Pancreas (tissue), 10 donors: ENCODE data around the gene RND1. TPM values are rescaled to one million over a fixed set of nuclear protein-coding genes. Genes with fewer than 3 reads are reported as not detected.

ENCODE experiments used
- ATAC-seq, 4 donors: fragments of 200-7000 bp; cut with Tn5 transposase; one replicate each; pipeline versions ENCODE4 v1.8.0 to v1.9.1; 2020; ENCODE audit warnings: mild to moderate bottlenecking in 4 of 4, moderate library complexity in 4 of 4
- DNase-seq, 6 donors: peaks; one replicate each; pipeline ENCODE4 v3.0.0-alpha.2; 2020
- FAIRE-seq: peaks from 2 replicates; lab custom pipeline; 2012; peaks lifted over from hg19 to GRCh38; lab: Jason Lieb, UNC
- H3K27ac ChIP-seq, 4 donors: fragments of 200-600 bp; sonication (generic); 1 replicate in 3 of 4; 2 replicates in 1 of 4; pipeline versions ENCODE4 v1.5.0 to v1.8.0; 2020
- H3K27me3 ChIP-seq, 4 donors: fragments of 200-600 bp; one replicate each; pipeline ENCODE4 v1.8.0; 2021
- H3K36me3 ChIP-seq, 3 donors: fragments of 200-600 bp; sonication (generic) in 1 of 3; one replicate each; pipeline versions ENCODE4 v1.5.0 to v1.8.0; 2020 to 2021
- H3K4me1 ChIP-seq, 3 donors: fragments of 200-600 bp; one replicate each; pipeline ENCODE4 v1.8.0; 2021
- H3K4me3 ChIP-seq, 4 donors: fragments of 200-600 bp; sonication (generic) in 2 of 4; one replicate each; pipeline versions ENCODE4 v1.5.0 to v1.8.0; 2020 to 2021
- H3K9me3 ChIP-seq, 4 donors: fragments of 200-600 bp; one replicate each; pipeline ENCODE4 v1.8.0; 2021
- WGBS, 2 donors: extraction: QIAGEN DNeasy Blood & Tissue Kit; methylation state at CpG; one replicate each; pipeline ENCODE4 v1.1.7; 2013; 5-methylcytosine and 5-hydroxymethylcytosine counted together
- intact Hi-C, 3 donors: fragments of 100-400 bp; cut with DNase I; formaldehyde crosslinking; loops; one replicate each; pipeline versions ENCODE4 v1.11.1 to v1.14.2; 2022
- polyA plus RNA-seq, 2 donors: library from polyadenylated mRNA; stranded (reverse); fragments of 200-250 nt; gene quantifications; one replicate each; pipeline ENCODE4 v1.2.3, GENCODE V29; 2013
- total RNA-seq, 6 donors: library from RNA; stranded (reverse); fragmentation: NEBNext Ultra II Directional in 4 of 6; extraction: Animal tissue kit (Norgen Biotek cat#: 25700) in 4 of 6; gene quantifications; one replicate each; pipeline versions ENCODE4 v1.2.1 to v1.2.4, GENCODE V29; 2021 to 2023
- TF ChIP-seq, protein P1 (sequence below), 4 donors: fragments of 200-600 bp; sonication (generic) in 3 of 4; IDR thresholded peaks; one replicate each; pipeline versions ENCODE4 v1.5.0 to v1.8.0; 2021; ENCODE audit warnings: antibody characterized with exemption in 4 of 4
- donor health status: healthy with polysubstance abuse.
- donor health status: DM: no; HTN: no; CAD: no; lungs with moderate emphysema.
- donor health status: DM: no; HTN: no; CAD: no.
- donor health status: control.
- donor health status: control.
- donor health status: Bipolar disorder and iron deficiency.
- donor health status: DM: yes; HTN: yes; CAD: no.
- donor health status: DM: no; HTN: no; CAD: no.
- donor health status: DM: no; HTN: no; CAD: no.
- donor health status: DM: yes; HTN: yes; CAD: no.

The RND1 gene
- total and polyA plus RNA-seq, 8 donors: 0.74 to 6.3 (median 2.1) TPM

DNA sequence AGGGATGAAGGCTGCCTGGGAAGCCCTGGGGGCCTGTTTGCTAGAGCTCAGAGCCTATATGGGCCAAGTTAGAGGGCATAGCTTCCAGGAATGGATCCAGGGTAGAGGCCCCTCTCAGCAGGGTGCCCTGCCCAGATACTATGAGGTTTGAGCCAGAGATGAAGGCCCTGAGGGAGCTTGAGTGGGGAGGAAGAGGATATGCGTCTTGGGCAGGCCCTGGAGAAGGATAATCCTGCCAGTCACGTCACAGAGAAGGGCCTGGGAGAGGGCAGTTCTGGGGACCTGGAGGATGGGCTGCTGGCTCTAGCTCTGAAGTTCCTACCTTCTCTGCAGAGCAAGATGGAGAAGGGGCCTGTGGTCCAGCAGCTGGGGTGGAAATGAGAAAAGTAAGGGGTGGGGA is 53.3 kb downstream of the RND1 start:
- WGBS, 2 donors: 74% methylated on average over 2 of the region's 2 CpGs
- intact Hi-C loops: no loop called here
- H3K27ac ChIP-seq: no peak overlapping the region

DNA sequence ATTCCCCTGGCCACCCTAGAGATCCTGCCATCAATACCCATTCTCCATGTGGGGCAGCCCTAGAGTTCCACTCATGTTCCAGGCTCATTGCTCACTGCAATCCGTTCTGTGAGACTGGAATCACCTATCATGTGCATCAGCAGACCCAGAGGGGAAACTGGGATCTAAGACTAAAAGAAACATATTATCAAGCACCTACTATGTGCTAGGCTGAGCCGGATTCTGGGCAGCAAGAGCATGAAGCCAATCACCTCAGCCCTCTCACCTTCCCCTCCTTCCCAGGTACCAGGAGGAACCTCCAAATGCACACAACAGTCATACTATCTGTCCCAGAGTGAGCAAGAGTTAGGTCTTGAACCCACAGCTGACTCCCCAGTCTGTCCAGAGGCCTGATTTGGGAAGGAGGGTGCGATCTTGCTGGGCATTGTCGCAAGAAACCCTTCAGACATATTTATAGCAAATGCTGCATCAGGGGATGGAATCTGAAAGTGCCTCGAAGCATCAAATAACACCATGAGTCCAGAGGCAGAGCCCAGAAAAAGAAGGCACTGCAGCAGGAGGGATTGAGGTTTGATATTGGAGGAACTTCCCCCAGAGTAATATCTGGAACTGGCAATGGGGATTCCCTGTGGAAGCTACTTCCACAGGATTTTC is 54.1 kb downstream of the RND1 start:
- peaks cover 0 to 8% (median 5%) of the 10 kb centered on the region in 3 donors for H3K4me1 ChIP-seq
- H3K36me3 ChIP-seq: no peaks in the 10 kb centered on the region
- TF ChIP-seq, protein P1, sequence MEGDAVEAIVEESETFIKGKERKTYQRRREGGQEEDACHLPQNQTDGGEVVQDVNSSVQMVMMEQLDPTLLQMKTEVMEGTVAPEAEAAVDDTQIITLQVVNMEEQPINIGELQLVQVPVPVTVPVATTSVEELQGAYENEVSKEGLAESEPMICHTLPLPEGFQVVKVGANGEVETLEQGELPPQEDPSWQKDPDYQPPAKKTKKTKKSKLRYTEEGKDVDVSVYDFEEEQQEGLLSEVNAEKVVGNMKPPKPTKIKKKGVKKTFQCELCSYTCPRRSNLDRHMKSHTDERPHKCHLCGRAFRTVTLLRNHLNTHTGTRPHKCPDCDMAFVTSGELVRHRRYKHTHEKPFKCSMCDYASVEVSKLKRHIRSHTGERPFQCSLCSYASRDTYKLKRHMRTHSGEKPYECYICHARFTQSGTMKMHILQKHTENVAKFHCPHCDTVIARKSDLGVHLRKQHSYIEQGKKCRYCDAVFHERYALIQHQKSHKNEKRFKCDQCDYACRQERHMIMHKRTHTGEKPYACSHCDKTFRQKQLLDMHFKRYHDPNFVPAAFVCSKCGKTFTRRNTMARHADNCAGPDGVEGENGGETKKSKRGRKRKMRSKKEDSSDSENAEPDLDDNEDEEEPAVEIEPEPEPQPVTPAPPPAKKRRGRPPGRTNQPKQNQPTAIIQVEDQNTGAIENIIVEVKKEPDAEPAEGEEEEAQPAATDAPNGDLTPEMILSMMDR (IDR thresholded peaks at IDR 0.05): no peak
- no peaks in the 10 kb centered on the region for H3K9me3 ChIP-seq
- intact Hi-C loops: no loop called here
- no peak overlapping the region for H3K27ac ChIP-seq
- ATAC-seq: no peak
- WGBS, 2 donors: 74 to 84% methylated on average over 5 of the region's 5 CpGs
- FAIRE-seq: no peak
- H3K4me3 ChIP-seq: no peak overlapping the region
- no peak for DNase-seq
- H3K27me3 ChIP-seq: no peaks in the 10 kb centered on the region

More for the DNA sequence above, 53.3 kb downstream of the RND1 start:
- ATAC-seq: no peak
- no peak for FAIRE-seq
- Histone ChIP-seq H3K4me1 (peaks cover 0 to 8% (median 5%) of the 10 kb centered on the region in 3 donors), H3K27me3 (no peaks in the 10 kb centered on the region), H3K4me3 (no peak overlapping the region), H3K36me3 (no peaks in the 10 kb centered on the region), H3K9me3 (no peaks in the 10 kb centered on the region)
- DNase-seq: no peak
- TF ChIP-seq, protein P1 (IDR thresholded peaks at IDR 0.05): no peak

DNA sequence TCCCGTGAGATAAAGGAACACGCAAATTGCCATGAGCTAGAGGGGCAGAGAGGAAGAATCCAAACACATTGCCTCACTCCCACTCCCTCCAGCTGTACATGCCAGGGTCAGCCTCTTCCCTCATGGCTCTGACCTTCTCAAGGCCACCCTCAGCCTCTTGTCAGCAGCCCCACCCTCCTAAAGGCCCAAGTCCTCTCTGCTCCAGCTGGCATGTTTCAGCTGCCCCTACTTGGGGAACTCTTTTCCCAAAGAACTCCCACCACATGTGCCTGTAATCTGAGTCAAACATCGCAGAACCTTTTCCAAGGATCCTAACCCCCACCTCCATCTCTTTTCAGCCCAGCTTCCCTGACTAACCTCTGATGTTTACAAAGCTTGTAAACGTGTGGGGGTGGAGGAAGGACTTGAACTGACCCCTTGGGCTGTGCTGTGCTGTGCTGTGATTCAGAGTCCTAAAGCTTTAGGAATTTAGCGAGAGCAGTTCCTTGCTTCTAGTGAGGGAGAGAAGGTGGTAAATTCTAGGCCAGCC is 54.7 kb downstream of the RND1 start:
- Histone ChIP-seq H3K27me3 (no peaks in the 10 kb centered on the region), H3K27ac (no peak overlapping the region), H3K4me1 (peaks cover 0 to 4% (median 4%) of the 10 kb centered on the region in 3 donors), H3K9me3 (no peaks in the 10 kb centered on the region), H3K36me3 (no peaks in the 10 kb centered on the region), H3K4me3 (no peak overlapping the region)
- TF ChIP-seq, protein P1 (IDR thresholded peaks at IDR 0.05): no peak
- ATAC-seq (no peak), FAIRE-seq (no peak), DNase-seq (no peak)
- intact Hi-C loops: no loop called here
- 54 to 57% methylated on average over 5 of the region's 5 CpGs for WGBS, 2 donors

DNA sequence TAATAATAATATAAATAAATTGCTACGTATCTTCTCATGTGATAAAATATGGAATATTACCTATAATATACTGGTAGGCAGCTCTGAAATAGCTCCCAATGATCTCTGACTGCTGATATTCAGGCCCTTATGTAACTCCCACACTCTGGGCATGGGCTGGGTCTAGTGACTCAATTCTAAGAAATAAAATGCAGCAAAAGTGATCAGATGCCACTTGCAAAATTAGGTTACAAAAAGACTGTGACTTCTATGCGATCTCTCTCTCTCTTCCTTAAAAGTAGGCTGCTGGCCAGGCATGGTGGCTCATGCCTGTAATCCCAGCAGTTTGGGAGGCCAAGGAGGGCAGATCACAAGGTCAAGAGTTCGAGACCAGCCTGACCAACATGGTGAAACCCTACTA is 57.7 kb downstream of the RND1 start:
- ATAC-seq: no peak
- Histone ChIP-seq H3K4me3 (no peak overlapping the region), H3K9me3 (no peaks in the 10 kb centered on the region), H3K27ac (no peak overlapping the region), H3K27me3 (no peaks in the 10 kb centered on the region), H3K4me1 (no peaks in the 10 kb centered on the region), H3K36me3 (no peaks in the 10 kb centered on the region)
- intact Hi-C loops: no loop called here
- TF ChIP-seq, protein P1 (IDR thresholded peaks at IDR 0.05): no peak
- DNase-seq: no peak
- no peak for FAIRE-seq
- WGBS, 2 donors: 83 to 90% methylated on average over 3 of the region's 3 CpGs

Other genes starting within 250 kb of the RND1 start
- 10 to 100 TPM in 5 of 6 donors, 1 to 10 TPM in 1; 6.2 to 16.5 (median 12.1) TPM for gene KANSL2, start 183.6 kb downstream of the RND1 start, total RNA-seq
- 10 to 100 TPM; 12.5 to 24.4 TPM for gene KANSL2, start 183.6 kb downstream of the RND1 start, polyA plus RNA-seq
- gene CCNT1, start 149.2 kb downstream of the RND1 start, total RNA-seq: 10 to 100 TPM in 5 of 6 donors, 1 to 10 TPM in 1; 7.7 to 21.2 (median 17.2) TPM
- 1 to 10 TPM; 3.7 to 6.4 TPM for gene CCNT1, start 149.2 kb downstream of the RND1 start, polyA plus RNA-seq
- 10 to 100 TPM; 12.9 to 29.0 (median 20.2) TPM for gene ADCY6, start 76.8 kb downstream of the RND1 start, total RNA-seq
- 10 to 100 TPM; 31.7 to 53.4 TPM for gene ADCY6, start 76.8 kb downstream of the RND1 start, polyA plus RNA-seq
- 10 to 100 TPM in 1 of 6 donors, 1 to 10 TPM in 5; 1.3 to 16.3 (median 4.3) TPM for gene CACNB3, start 47.4 kb downstream of the RND1 start, total RNA-seq
- gene CACNB3, start 47.4 kb downstream of the RND1 start, polyA plus RNA-seq: 1 to 10 TPM; 6.5 to 8.9 TPM
- 10 to 100 TPM; 25.9 to 49.3 (median 32.1) TPM for gene DDX23, start 13.7 kb downstream of the RND1 start, total RNA-seq
- gene DDX23, start 13.7 kb downstream of the RND1 start, polyA plus RNA-seq: 10 to 100 TPM; 32.4 to 55.6 TPM
- 100 to 1,000 TPM in 4 of 6 donors, 10 to 100 TPM in 2; 70.9 to 144 (median 127) TPM for gene FKBP11, start 59.6 kb upstream of the RND1 start, total RNA-seq
- gene FKBP11, start 59.6 kb upstream of the RND1 start, polyA plus RNA-seq: 100 to 1,000 TPM in 1 of 2 donors, 10 to 100 TPM in 1; 97.3 to 155 TPM
- 10 to 100 TPM; 45.1 to 96.0 (median 61.7) TPM for gene ARF3, start 91.6 kb upstream of the RND1 start, total RNA-seq
- 10 to 100 TPM; 29.5 to 42.1 TPM for gene ARF3, start 91.6 kb upstream of the RND1 start, polyA plus RNA-seq
- gene WNT10B, start 105.9 kb upstream of the RND1 start, total RNA-seq: under 1 TPM in 5 of 6 donors, not detected in 1; 0.08 to 0.31 (median 0.12) TPM
- under 1 TPM; 0.34 to 0.59 TPM for gene WNT10B, start 105.9 kb upstream of the RND1 start, polyA plus RNA-seq
- not detected for gene WNT1, start 112.5 kb upstream of the RND1 start, total RNA-seq
- gene WNT1, start 112.5 kb upstream of the RND1 start, polyA plus RNA-seq: not detected
- gene DDN, start 133.5 kb upstream of the RND1 start, total RNA-seq: under 1 TPM in 3 of 6 donors, not detected in 3; 0.03 to 0.09 (median 0.06) TPM
- gene DDN, start 133.5 kb upstream of the RND1 start, polyA plus RNA-seq: under 1 TPM; 0.04 to 0.12 TPM
- gene PRKAG1, start 152.9 kb upstream of the RND1 start, total RNA-seq: 10 to 100 TPM; 18.2 to 29.8 (median 24.1) TPM
- 10 to 100 TPM; 27.7 to 33.4 TPM for gene PRKAG1, start 152.9 kb upstream of the RND1 start, polyA plus RNA-seq
- 10 to 100 TPM; 35.8 to 53.0 (median 39.5) TPM for gene KMT2D, start 194.9 kb upstream of the RND1 start, total RNA-seq
- gene KMT2D, start 194.9 kb upstream of the RND1 start, polyA plus RNA-seq: 10 to 100 TPM; 20.0 to 79.3 TPM
- under 1 TPM in 3 of 6 donors, not detected in 3; 0.14 to 0.25 (median 0.18) TPM for gene RHEBL1, start 204.1 kb upstream of the RND1 start, total RNA-seq
- gene RHEBL1, start 204.1 kb upstream of the RND1 start, polyA plus RNA-seq: under 1 TPM; 0.38 to 0.63 TPM
- gene DHH, start 228.9 kb upstream of the RND1 start, total RNA-seq: under 1 TPM in 5 of 6 donors, not detected in 1; 0.03 to 0.53 (median 0.24) TPM
- gene DHH, start 228.9 kb upstream of the RND1 start, polyA plus RNA-seq: under 1 TPM; 0.11 to 0.14 TPM
- gene LMBR1L, start 245.0 kb upstream of the RND1 start, total RNA-seq: 10 to 100 TPM; 12.9 to 37.6 (median 20.4) TPM
- 10 to 100 TPM; 46.6 to 76.5 TPM for gene LMBR1L, start 245.0 kb upstream of the RND1 start, polyA plus RNA-seq